Muscle of leg (tissue), 11 donors: Measurements from ENCODE around the gene BPHL. TPM values are rescaled to one million over a fixed set of nuclear protein-coding genes. Genes with fewer than 3 reads are reported as not detected.
"Not testable (repeated sequence)": the region's sequence is repeated elsewhere in the genome, so short reads cannot be mapped to it uniquely, and the experiment has no call there.

Experiments used
- DNase-seq: peaks from one replicate; pipeline ENCODE4 v3.0.0; 2013
- H3K27ac ChIP-seq: one replicate; pipeline ENCODE4 v1.5.1; 2013; ENCODE audit warnings: mild to moderate bottlenecking, low read length, control low read depth
- H3K27me3 ChIP-seq: one replicate; pipeline ENCODE4 v1.6.1; 2013; ENCODE audit warnings: low read length; ENCODE audit not compliant: control insufficient read depth, insufficient read depth
- H3K36me3 ChIP-seq: one replicate; pipeline ENCODE4 v1.6.1; 2013; ENCODE audit warnings: low read length; ENCODE audit not compliant: control insufficient read depth, insufficient read depth
- H3K4me1 ChIP-seq: one replicate; pipeline ENCODE4 v1.6.1; 2013; ENCODE audit warnings: low read length; ENCODE audit not compliant: control insufficient read depth, insufficient read depth
- H3K4me3 ChIP-seq: one replicate; pipeline ENCODE4 v1.5.1; 2013; ENCODE audit warnings: low read length, control low read depth
- H3K9me3 ChIP-seq: replicated peaks from 2 replicates; pipeline ENCODE4 v1.6.1; 2013; ENCODE audit warnings: low read depth, low read length; ENCODE audit not compliant: control insufficient read depth
- WGBS: methylation state at CpG from one replicate; pipeline ENCODE4 v1.1.5; 2013; ENCODE audit warnings: missing lambda C conversion rate; ENCODE audit not compliant: insufficient coverage; 5-methylcytosine and 5-hydroxymethylcytosine counted together
- polyA plus RNA-seq, 8 donors: library from polyadenylated mRNA; unstranded; fragments of 120-200 nt; gene quantifications; one replicate each; pipeline versions ENCODE4 v1.2.1 to v1.2.3, GENCODE V29; 2013; ENCODE audit warnings: inconsistent platforms in 1 of 8, low replicate concordance in 1 of 8; ENCODE audit not compliant: insufficient read length in 8 of 8, insufficient read depth in 1 of 8
- total RNA-seq: library from RNA; stranded (reverse); fragments of 120-200 nt; gene quantifications from one replicate; pipeline ENCODE4 v1.2.4, GENCODE V29; 2013

Gene BPHL
- total and polyA plus RNA-seq, 9 donors, result 29.7 to 43.0 (median 31.8) TPM

DNA sequence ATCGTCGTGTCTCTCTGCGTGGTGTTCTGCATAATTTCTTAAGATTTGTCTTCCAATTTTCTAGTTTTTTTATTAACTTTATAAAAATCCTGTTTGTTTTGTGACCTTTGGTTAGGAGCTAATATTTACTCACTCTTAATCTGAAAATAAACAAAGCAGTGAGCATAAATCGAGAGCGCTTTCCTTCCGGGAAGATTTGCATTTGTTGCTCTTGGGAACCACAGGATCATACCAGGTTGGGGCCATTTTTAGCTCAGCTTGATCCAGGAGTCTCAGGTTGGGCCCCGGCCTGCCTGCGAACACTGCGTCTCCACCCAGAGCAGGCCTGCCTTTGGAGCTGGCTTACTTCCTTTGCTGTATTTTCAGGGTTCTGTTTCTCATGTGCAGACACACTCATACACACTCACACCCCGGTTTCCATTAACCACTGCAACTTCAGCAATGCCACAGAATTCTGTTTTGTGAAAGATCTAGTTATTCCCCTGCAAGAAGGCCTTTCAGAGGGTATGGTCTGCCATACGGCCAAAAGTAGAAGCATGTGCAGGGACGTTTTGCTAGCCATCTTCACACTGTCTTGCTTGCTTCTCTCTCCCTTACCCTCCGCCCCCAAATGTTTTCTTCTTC is 17.3 kb downstream of the BPHL start:
- Histone ChIP-seq H3K27me3 (no peaks in the 10 kb centered on the region), H3K4me3 (no peak overlapping the region), H3K27ac (no peak overlapping the region), H3K4me1 (peaks cover 11% of the 10 kb centered on the region), H3K9me3 (no peaks in the 10 kb centered on the region), H3K36me3 (peaks cover 75% of the 10 kb centered on the region)
- no peak for DNase-seq
- WGBS, result 92% methylated on average over 10 of the region's 13 CpGs

DNA sequence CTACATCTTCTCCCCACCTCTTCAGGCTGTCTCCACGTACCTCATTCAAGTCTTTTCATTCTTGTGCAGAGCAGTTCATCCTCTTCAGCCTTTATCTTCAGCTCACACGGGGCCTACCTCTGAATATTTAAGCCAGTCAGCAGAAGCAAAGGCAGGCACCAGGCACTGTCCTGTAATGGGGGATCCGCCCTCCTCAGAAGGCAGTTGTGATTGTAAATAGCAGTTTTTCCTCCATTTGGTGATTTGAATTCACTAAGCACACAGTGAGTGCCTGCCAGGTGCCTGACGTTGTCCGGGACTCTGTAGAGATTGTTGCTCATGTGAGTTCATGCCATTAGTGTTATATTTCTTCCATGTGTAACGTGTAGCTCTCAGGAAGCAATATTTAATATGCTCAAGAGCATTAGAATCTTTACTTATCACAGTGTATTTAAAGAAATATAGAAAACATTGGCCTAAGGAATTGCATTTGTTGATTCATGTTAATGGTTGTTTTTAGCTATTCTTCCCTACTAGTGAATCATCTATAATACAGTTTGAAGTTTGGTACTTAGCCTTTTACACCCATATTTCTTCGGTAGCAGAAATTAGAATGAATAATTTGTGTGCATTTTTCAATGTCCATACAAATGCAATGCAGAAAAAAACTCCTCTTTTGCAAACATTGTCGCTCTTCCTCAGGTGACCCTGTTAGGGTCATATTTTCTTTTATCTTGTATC is 17.9 kb downstream of the BPHL start:
- no peaks in the 10 kb centered on the region for H3K9me3 ChIP-seq
- no peak for DNase-seq
- H3K36me3 ChIP-seq, result peaks cover 74% of the 10 kb centered on the region
- no peak overlapping the region for H3K4me3 ChIP-seq
- 71% methylated on average over 1 of the region's 8 CpGs for WGBS
- no peaks in the 10 kb centered on the region for H3K27me3 ChIP-seq
- H3K27ac ChIP-seq, result no peak overlapping the region
- peaks cover 11% of the 10 kb centered on the region for H3K4me1 ChIP-seq

DNA sequence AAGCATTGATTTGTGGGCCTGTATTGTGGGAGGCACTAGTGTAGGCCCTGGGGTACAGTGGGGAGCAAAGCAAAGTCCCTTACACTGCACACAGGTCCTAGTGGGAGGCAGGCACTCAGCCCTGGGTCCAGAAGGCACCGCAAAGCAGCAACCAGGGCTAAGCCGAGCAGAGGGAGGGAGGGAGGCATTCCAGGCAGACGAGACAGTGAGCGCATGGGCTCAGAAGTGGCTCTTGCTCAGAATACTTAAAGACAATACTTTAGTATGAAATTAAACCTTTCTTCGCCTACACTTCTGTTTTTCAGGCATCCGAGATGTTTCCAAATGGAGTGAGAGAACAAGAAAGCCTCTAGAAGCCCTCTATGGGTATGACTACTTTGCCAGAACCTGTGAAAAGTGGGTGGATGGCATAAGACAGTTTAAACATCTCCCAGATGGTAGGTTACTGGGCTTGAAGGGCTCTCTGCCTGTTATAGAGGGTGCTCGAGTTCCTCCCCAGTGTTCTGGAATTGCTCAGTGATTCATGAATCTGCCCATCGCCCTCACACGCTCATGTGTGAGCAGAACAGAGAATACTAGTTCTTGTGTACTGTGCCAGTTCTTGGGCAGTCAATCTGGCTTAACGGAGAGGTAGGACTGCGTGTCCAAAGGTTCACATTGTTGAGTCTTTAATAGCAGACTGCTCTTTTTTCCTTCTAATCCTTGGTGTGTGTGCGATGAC is 18.7 kb downstream of the BPHL start:
- H3K4me3 ChIP-seq, result no peak overlapping the region
- H3K27me3 ChIP-seq, result no peaks in the 10 kb centered on the region
- no peak for DNase-seq
- peaks cover 69% of the 10 kb centered on the region for H3K36me3 ChIP-seq
- no peak overlapping the region for H3K27ac ChIP-seq
- H3K4me1 ChIP-seq, result peaks cover 11% of the 10 kb centered on the region
- 84% methylated on average over 4 of the region's 12 CpGs for WGBS
- no peaks in the 10 kb centered on the region for H3K9me3 ChIP-seq

DNA sequence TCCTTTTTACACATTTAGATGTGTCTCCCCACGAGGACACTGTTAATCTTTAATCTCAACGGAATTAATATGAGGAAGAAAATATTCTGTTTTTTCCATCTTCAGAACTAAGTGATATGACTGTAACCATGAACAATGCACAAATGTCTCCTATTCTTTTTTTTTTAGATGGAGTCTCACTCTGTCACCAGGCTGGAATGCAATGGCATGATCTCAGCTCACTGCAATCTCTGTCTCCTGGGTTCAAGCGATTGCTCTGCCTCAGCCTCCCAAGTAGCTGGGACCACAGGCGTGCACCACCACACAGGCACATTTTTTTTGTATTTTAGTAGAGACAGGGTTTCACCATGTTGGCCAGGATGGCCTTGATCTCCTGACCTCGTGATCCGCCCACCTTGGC is 19.4 kb downstream of the BPHL start:
- no CpG with 5 or more reads among the region's 6 CpGs for WGBS
- H3K4me1 ChIP-seq, result peaks cover 11% of the 10 kb centered on the region
- not testable (repeated sequence) for DNase-seq, H3K4me3 ChIP-seq, H3K9me3 ChIP-seq, H3K27ac ChIP-seq, H3K27me3 ChIP-seq
- peaks cover 64% of the 10 kb centered on the region for H3K36me3 ChIP-seq

DNA sequence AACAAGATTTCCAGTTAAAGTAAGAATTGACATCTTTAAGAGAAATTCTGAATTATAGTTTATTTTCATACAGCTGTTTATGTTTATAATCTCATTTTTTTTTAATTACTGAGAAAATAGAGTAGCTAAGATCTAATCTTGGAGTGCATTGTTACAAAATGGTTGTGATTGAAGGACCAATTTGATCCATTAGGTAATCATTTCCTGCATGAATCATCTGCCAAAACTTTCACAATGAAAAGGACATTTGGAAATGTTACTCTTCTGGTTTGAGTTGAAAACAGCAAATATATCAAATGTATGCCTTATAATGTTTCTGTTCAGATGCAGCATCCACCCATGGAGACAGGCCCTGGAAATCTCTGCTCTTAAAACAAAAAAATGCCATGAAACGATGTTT is 19.8 kb downstream of the BPHL start:
- WGBS, result no CpG with 5 or more reads among the region's 1 CpG
- no peak for DNase-seq
- H3K4me3 ChIP-seq, result no peak overlapping the region
- no peak overlapping the region for H3K27ac ChIP-seq
- H3K27me3 ChIP-seq, result no peaks in the 10 kb centered on the region
- peaks cover 11% of the 10 kb centered on the region for H3K4me1 ChIP-seq
- H3K9me3 ChIP-seq, result no peaks in the 10 kb centered on the region
- H3K36me3 ChIP-seq, result peaks cover 60% of the 10 kb centered on the region

DNA sequence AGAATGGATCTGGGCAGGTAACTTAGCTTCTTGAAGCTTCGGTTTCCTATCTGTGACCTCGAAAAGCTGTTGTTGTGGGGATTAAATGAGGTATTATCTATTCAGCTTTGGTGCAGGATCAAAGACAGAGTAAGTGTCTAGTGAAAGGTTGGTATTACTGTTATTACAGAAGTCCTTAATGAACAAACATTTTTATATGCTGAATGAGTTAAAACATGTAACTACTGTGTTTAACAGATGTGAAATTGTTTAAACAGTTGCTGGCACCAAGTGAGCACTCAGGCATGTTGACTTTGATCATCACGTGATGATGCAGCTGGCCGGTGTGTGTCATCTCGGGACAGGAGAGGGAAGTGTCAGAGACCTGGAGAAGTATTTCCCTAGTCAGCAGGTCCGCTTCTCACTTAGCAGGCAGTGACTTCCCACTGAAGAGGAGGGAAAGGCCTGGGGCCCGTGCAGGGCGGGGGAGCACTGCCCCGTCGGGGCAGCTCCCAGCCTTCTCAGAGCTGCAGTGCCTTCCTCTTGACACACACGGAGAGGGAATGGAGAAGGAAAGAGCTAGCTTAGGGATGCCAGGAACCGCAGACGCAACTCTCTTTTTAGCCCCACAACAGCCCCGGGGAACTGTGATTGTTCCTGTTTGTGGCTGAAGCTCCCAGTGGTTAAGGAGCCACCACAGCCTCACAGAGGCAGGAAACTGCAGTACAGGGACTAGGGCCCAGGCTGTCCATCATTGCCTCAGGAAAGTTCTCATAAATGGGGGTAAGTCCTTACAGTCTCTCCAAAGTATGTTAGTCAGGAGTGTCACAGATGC is 20.8 kb downstream of the BPHL start:
- H3K27me3 ChIP-seq, result no peaks in the 10 kb centered on the region
- H3K4me3 ChIP-seq, result no peak overlapping the region
- peaks cover 59% of the 10 kb centered on the region for H3K36me3 ChIP-seq
- 38% methylated on average over 11 of the region's 14 CpGs for WGBS
- peak overlapping the region; percentile 21 for H3K27ac ChIP-seq
- peaks cover 11% of the 10 kb centered on the region for H3K4me1 ChIP-seq
- no peaks in the 10 kb centered on the region for H3K9me3 ChIP-seq
- peak; percentile 89 for DNase-seq

DNA sequence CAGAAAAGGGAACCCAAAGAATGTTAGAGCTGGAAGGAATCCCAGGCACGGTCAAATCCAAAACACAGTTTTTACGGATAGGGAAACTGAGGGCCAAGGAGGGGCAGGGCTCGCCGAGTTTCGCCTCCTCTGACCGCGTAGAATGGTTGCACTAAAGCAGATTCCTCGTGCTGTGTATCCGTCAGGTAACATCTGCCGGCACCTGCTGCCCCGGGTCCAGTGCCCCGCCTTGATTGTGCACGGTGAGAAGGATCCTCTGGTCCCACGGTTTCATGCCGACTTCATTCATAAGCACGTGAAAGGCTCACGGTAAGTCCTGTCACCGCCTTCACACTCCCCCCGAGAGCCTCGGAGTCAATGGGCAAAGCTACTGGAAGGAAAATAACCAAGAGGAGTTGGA is 21.7 kb downstream of the BPHL start:
- H3K36me3 ChIP-seq, result peaks cover 59% of the 10 kb centered on the region

DNA sequence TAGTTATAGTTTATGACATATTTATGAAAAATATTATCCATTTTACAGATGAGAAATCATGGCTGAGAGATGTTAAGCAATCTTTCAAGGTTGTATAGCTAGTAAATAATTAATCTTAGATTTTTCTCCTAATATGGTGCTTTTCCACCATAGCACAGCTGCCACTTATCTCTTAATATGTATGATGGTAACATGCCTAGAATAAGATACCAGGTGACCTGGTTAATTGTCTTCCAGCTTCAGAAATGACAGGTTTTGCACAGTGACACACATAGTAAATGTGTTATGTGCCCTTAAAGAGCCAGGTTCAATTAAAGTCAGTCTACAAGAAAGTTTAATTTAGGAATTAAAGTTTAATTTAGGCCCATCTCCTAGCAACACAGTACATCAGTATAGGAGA is 24.0 kb downstream of the BPHL start:
- no peaks in the 10 kb centered on the region for H3K27me3 ChIP-seq
- no peak overlapping the region for H3K27ac ChIP-seq
- H3K4me3 ChIP-seq, result no peak overlapping the region
- H3K36me3 ChIP-seq, result peaks cover 50% of the 10 kb centered on the region
- H3K4me1 ChIP-seq, result peaks cover 11% of the 10 kb centered on the region
- H3K9me3 ChIP-seq, result no peaks in the 10 kb centered on the region
- DNase-seq, result no peak

More for the DNA sequence above, 21.7 kb downstream of the BPHL start:
- Histone ChIP-seq H3K9me3 (no peaks in the 10 kb centered on the region), H3K27ac (no peak overlapping the region), H3K4me3 (no peak overlapping the region), H3K27me3 (no peaks in the 10 kb centered on the region), H3K4me1 (peaks cover 11% of the 10 kb centered on the region)
- no peak for DNase-seq
- WGBS, result 94% methylated on average over 19 of the region's 20 CpGs

DNA sequence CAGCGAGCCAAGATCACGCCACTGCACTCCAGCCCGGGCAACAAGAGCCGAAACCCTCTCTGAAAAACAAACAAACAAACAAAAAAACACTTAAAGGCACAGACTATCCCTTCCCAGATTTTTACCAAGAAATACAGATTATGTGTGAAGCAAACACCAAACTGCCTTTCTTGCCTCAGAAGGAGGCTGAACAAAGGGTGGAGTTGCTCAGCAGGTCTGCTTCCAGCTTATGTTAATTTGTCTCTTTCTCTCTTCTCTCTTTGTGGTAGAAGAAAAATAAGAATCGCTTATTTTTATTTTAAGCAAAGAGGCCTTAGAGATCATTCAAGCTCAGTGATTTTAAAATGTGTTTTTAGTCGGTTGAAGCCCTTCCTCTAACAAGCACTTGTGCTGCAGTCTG is 24.6 kb downstream of the BPHL start:
- H3K27me3 ChIP-seq, result no peaks in the 10 kb centered on the region
- H3K4me3 ChIP-seq, result no peak overlapping the region
- peaks cover 11% of the 10 kb centered on the region for H3K4me1 ChIP-seq
- H3K36me3 ChIP-seq, result peaks cover 51% of the 10 kb centered on the region
- WGBS, result 84% methylated on average over 4 of the region's 6 CpGs
- DNase-seq, result no peak
- no peaks in the 10 kb centered on the region for H3K9me3 ChIP-seq
- H3K27ac ChIP-seq, result no peak overlapping the region

DNA sequence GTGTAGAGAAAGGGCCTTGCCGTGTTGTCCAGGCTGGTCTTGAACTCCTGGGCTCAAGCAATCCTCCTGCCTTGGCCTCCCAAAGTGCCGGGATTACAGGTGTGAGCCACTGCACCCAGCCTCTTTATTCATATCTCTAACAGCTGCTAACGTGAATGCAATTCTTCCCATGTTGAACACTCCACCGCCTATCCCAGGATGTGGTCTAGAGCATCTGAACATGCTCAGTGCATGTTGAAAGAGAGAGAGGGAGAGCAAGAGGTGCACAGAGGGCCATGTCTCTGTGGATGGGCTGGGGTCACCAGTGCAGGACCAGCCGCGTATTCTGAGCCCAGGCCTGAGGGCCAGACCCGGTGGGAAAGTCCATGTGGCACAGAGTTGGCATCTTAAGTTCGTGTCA is 26.1 kb downstream of the BPHL start:
- no peak overlapping the region for H3K4me3 ChIP-seq
- no peak overlapping the region for H3K27ac ChIP-seq
- H3K27me3 ChIP-seq, result no peaks in the 10 kb centered on the region
- 89% methylated on average over 7 of the region's 8 CpGs for WGBS
- H3K4me1 ChIP-seq, result peaks cover 3% of the 10 kb centered on the region
- H3K9me3 ChIP-seq, result no peaks in the 10 kb centered on the region
- no peak for DNase-seq
- H3K36me3 ChIP-seq, result peaks cover 49% of the 10 kb centered on the region
